Islet of Langerhans (tissue), 1 donor: ENCODE data around the gene CASP2.

ENCODE experiments used
- FAIRE-seq: peaks from one replicate; lab custom pipeline; 2011; peaks lifted over from hg19 to GRCh38; lab: Jason Lieb, UNC

CASP2 gene

GRCh38 chr7:143341842-143342241 is 53.7 kb downstream of the CASP2 start:
- no peak for FAIRE-seq

- no peak for FAIRE-seq
Measured at GRCh38 chr7:143343596-143343995, 55.4 kb downstream of the CASP2 start.

DNA sequence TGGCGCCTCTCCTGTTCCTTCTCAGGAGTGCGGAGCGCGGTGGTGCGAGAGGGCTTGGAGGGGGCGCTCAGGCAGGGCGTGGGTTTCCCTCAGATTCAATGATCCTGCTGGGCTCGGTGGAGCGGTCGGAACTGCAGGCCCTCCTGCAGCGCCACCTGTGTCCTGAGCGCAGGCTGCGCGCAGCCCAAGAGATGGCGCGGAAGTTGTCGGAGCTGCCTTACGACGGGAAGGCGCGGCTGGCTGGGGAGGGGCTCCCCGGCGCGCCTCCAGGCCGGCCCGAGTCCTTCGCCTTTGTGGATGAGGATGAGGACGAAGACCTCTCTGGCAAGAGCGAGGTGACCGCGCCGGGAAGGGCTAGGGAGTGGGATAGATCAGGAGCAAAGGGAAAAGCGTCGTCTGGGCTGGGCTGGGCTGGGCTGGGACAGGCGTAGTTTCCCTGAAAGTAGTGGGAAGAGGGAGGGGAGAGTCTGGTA is 57.3 kb downstream of the CASP2 start:
- FAIRE-seq = no peak

GRCh38 chr7:143346018-143346417 is 57.9 kb downstream of the CASP2 start:
- no peak for FAIRE-seq

DNA sequence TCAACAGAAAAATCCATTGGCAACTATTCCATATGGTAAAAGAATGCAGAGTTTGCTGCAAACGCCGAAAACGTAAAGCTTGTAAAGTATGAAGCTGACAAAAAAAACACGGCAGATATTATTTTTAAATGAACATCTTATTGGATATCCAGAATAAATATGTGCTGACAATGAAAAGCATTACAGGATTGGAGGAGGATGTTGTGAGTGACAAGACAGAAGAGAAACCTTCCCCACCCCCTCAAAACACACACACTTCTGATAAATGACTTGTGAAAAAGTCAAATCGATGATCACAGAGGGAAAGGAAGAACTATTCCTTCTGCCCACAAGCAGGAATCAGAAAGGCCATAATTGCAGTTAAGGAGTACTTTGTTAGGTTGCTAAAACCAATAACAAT is 59.8 kb downstream of the CASP2 start:
- no peak for FAIRE-seq

DNA sequence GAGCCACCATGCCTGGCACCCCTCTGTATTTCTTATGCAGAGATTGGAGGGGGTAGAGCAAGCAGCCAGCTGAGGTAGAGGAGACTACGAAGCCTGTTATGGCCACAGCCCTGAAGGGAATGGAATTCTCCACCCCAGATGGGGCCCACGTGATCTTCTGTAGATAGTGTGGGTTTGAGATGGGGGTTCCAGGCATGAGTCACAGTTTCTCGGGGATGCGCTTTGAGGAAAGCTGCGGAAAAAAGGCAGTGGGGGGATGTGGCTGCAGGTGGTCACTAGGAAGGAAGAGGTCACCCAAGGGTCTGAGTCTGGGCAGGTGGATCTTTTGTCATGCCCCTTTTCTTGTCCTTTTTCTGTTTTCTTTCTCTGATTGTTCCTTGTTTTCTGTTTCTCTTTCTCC is 62.9 kb downstream of the CASP2 start:
- no peak for FAIRE-seq

DNA sequence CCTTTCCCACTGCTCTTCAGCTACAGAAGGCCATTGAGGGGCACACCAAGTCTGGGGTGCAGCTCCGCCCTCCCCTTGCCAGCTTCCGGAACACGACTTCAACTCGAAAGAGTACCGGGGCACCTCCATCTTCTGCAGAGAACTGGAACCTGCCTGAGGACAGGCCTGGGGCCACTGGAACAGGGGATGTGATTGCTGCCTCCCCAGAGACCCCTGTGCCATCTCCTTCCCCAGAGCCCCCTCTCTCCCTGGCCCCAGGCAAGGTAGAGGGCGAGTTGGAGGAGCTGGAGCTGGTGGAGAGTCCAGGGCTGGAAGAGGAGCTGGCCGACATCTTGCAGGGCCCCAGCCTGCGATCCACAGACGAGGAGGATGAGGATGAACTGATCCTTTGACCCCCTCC is 63.4 kb downstream of the CASP2 start:
- FAIRE-seq = no peak

DNA sequence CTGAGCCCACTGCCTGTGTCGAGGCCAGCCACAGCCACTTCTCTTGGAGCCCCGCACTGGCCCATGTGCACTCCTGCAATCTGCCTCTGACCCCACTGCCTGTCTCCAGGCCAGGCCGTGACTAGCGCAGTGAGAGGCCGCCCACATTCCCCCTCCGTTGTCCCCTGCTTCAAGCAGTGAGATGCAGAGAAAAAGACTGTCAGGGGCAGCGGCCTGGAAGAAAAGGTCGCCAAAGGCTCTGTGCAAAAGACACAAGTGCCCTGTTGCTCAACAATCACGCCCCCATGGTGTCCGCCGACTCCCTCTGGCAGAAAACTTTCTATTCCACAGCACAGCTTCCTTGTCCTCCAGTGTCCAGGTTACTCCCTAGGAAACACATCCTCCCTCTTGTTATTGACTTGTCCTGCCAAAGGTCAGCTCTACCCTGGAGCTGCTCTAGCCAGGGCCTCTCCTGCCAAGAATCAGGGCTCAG is 64.4 kb downstream of the CASP2 start:
- no peak for FAIRE-seq

- FAIRE-seq = no peak
Measured at GRCh38 chr7:143354376-143354775, 66.2 kb downstream of the CASP2 start.

GRCh38 chr7:143354965-143355364 is 66.8 kb downstream of the CASP2 start:
- FAIRE-seq = no peak

GRCh38 chr7:143355450-143356385 is 67.6 kb downstream of the CASP2 start:
- FAIRE-seq = no peak

DNA sequence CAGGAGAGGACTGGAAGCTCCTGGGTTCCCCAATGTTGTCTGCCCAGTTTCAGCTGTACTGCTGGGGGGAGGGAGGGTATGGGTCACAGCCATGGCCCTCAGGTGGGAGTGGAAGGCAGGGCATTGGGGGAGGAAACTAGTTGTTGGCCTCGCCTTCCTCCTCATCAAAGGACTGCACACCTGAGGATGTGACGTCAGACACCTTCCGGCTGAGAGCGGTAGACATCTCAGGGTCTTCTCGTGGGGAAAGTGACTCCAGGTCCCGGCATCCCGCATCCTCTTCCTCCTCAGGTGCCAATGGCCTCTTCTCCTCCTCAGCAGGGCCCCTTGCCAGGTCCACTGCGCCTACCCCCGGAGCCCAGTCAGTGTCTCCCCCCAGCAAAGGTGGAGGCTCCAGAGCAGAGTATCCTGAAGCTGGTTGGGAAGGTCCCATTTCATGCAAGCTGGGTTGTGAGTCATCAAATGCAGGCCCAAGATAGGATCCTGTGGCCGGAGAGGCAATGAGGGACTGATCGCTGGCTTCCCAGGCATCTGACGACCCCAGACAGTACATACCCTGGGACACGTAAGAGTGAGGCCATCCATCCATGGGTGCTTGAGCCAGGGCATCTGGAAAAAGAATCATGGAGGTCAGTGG is 68.4 kb downstream of the CASP2 start:
- no peak for FAIRE-seq
